GM19351 (cell line): Measurements from ENCODE around the gene PDE6A.

Experiments
- ATAC-seq: cut with Tn5 transposase; IDR thresholded peaks from one replicate; pipeline ENCODE4 v1.9.1; 2021; ENCODE audit warnings: mild to moderate bottlenecking, moderate library complexity; ENCODE audit not compliant: unreplicated experiment

PDE6A gene

DNA sequence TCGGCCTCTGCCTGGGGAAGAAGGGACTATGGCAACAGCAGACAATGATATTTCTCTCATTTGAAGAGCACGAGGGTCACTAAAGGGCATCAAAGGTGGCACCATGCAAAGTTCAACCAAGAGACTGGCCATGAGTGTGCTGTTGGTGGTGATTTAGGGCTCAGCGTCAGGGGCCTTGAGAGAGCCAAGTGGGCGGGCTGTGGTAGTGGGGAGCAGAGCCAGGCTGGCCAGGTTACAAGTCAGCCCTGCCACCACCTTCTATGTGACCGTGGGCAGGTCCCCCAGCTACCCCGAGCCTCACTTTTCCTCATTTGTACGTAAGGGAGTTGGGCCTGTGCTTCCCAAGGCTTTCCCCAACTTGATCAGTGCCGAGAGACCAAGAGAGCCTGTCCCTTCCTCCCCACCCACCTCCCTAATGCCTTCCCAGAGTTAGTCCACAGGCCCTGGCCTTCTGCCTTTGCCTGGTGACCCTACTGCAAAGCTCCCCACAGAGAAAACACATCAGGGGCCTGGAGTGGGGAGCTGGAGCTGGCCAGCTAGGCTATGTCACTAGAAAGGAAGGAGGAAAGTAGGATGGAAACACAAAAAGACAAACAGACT lies 104.3 kb downstream of the PDE6A start:
- no peak for ATAC-seq

DNA sequence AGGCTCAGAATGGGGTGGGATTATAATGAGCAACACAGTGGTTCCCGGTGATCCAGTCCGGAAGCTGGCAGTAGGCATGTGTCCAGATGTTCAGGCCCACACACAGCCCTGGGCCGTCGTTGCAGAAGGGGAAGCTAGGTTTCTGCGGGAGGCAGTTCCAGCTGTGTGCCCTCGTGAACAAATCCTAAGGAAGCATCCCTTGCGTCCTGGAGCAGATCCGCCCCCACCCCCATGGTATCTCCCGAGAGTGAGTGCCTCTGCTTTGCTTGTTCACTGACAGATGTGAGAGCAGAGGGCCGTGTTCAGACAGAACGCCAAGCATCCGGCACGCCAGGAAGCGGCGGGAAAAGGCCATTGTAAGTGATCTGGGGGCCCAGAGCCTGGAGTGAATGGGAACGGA lies 104.8 kb downstream of the PDE6A start:
- no peak for ATAC-seq

DNA sequence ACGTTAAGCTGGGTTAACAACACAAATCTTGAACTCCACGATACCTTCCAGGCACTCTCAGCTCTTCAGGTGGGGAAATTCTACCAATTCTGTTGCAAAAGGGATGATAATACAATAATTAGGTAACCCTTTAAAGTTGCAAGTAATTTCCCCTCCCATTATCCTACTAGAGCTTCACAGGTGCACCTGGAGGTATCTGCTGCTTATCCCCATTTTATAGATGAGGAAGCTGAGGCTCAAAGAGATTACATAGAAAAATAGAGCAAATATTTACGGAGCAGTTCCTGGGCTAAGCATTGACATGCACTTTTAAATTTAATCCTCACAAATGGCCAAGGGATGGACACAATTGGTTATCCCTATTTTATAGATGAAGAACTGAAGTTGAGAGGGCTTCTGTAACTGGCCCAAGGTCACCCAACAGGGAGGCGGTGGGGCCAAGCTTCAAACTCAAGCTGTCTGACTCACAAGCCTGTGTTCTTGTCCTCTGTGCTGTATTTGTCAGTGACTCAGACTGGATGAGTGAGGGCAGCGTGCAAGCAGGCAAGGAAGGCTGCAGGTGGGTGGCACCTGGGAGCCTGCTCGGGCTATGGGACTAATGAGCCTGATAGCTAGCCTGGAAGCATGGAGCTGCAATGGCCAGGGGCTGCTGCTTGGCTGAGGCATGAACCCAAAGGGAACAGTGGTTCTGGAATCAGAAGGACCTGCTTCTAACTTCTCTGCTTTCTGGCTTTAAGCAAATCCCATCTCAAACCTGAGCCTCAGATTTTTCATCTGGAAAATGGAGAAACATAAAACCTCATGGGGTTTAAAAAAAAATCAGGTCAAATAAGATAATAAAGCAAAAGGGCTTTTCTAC lies 105.5 kb downstream of the PDE6A start:
- no peak for ATAC-seq

DNA sequence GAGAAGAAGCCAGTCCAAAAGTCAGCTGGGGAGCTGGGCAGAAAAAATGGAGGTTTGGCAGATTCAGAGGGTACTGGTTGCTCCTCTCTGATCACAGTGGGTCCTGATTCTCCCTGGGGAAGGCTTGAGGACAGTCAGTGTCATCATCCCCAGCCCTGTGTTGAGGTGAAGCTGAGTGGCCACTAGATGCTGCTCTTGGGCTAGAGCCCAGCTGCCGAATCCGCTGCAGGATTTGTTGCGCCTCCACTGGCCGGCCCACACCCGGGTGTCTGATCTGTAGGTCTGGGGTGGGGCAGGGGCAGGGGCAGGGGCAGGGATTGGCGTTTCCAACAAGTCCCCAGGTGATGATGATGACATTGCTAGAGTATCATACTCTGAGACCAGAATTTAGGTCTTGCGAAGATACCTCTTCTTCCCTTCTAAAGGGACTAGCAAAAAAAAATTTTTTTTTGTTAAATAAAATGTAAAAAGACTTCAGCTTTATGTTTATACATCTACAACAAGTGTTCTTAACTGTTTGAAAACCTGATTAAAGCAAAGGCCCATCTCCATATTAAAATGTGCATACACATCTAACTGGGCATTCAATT lies 106.8 kb downstream of the PDE6A start:
- no peak for ATAC-seq

DNA sequence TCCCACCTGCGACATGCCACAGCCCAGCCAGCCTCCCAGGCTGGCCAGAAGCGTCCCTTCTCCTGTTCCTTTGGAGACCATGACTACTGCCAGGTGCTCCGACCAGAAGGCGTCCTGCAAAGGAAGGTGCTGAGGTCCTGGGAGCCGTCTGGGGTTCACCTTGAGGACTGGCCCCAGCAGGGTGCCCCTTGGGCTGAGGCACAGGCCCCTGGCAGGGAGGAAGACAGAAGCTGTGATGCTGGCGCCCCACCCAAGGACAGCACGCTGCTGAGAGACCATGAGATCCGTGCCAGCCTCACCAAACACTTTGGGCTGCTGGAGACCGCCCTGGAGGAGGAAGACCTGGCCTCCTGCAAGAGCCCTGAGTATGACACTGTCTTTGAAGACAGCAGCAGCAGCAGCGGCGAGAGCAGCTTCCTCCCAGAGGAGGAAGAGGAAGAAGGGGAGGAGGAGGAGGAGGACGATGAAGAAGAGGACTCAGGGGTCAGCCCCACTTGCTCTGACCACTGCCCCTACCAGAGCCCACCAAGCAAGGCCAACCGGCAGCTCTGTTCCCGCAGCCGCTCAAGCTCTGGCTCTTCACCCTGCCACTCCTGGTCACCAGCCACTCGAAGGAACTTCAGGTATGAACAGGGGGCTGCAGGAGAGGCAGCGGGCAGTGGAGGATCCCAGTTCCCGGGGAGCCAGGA lies 108.0 kb downstream of the PDE6A start:
- no peak for ATAC-seq

DNA sequence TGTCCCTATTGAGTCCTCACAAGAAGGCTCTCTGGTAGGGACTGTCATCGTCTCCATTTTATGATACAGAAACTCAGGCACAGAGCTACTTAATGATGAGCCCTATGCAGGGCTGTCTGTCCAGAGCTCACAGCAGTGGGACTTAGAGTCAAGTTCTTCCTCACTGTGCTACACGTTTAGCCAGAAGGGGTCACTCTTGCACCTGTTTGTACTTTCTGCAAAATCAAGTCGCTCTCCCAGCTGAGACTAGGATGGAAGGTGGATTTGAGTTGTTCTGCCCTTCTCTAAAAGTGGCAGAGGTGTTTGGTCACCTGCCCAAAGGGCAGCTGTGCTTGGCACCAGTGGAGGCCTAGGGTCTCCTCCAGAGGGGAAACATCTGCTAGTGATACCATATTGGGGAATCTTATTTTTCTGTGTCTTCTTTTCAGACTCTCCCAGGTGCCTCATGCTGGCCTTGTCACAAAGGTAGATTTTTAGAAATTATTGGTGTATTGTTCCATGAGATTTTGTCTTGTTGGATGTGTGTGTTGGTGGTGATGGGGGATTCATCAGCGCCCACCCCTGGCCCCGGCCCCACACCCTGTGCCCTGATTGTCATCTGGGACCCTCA lies 110.2 kb downstream of the PDE6A start:
- no peak for ATAC-seq

DNA sequence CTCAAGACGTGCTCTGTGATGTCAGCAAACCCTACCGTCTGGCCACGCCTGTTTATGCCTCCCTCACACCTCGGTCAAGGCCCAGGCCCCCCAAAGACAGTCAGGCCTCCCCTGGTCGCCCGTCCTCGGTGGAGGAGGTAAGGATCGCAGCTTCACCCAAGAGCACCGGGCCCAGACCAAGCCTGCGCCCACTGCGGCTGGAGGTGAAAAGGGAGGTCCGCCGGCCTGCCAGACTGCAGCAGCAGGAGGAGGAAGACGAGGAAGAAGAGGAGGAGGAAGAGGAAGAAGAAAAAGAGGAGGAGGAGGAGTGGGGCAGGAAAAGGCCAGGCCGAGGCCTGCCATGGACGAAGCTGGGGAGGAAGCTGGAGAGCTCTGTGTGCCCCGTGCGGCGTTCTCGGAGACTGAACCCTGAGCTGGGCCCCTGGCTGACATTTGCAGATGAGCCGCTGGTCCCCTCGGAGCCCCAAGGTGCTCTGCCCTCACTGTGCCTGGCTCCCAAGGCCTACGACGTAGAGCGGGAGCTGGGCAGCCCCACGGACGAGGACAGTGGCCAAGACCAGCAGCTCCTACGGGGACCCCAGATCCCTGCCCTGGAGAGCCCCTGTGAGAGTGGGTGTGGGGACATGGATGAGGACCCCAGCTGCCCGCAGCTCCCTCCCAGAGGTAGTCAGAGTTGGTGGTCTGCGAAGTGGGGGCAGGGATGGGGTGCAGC lies 111.3 kb downstream of the PDE6A start:
- no peak for ATAC-seq

DNA sequence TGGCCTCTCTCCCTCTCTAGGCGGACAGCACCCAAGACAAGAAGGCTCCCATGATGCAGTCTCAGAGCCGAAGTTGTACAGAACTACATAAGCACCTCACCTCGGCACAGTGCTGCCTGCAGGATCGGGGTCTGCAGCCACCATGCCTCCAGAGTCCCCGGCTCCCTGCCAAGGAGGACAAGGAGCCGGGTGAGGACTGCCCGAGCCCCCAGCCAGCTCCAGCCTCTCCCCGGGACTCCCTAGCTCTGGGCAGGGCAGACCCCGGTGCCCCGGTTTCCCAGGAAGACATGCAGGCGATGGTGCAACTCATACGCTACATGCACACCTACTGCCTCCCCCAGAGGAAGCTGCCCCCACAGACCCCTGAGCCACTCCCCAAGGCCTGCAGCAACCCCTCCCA lies 112.0 kb downstream of the PDE6A start:
- no peak for ATAC-seq

DNA sequence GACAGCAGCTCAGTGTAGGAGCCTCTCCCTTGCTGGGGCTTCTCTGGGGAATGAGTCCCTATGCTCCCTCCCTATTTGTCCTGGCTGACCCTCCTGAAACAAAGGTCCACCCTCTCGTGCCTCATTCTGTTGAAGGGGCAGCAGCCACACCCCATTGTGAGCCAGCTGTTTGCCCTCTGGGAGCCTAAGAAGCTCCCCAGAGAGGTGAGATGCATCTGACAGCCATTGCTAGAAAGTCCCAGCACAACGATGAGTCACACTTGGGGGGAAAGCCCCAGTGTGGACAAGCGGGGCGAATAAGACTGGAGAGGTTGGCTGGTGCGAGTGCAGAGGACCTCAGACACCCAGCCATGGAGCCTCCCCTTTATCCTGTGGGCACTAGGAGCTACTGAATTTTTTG lies 113.1 kb downstream of the PDE6A start:
- ATAC-seq = peak; percentile 88

DNA sequence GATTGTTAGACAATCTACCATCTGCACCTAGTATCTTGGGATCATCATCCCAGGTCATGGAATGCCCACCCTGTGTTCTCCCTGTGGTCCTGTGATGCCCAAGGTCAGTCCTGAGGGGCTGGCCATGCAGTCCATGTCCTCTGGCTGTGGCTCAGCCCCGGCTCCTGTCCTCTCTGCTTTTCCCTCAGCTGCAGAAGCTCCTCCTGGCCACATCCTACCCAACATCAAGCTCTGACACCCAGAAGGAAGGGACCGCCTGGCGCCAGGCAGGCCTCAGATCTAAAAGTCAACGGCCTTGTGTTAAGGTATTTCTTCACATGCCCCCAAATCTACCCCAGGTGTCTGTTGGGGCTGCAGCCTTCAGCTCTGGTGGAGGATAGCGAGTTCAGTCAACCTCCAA lies 114.0 kb downstream of the PDE6A start:
- no peak for ATAC-seq

DNA sequence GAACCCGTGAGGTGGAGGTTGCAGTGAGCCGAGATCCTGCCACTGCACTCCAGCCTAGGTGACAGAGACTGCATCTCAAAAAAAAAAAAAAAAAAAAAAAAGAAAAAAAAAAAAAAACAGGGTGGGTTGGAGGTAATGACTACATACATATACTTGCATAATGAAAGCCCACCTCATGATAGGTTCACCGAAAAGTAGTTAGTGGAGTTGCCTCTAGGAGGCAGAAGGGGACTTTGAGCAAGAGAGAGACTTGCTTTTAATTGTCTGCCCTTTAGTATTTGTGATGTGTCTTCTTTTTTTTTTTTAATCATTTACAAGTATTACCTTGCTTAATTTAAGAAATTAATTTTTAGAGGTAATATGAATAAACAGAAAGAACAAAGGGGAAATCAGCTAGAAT lies 114.6 kb downstream of the PDE6A start:
- ATAC-seq = no peak

DNA sequence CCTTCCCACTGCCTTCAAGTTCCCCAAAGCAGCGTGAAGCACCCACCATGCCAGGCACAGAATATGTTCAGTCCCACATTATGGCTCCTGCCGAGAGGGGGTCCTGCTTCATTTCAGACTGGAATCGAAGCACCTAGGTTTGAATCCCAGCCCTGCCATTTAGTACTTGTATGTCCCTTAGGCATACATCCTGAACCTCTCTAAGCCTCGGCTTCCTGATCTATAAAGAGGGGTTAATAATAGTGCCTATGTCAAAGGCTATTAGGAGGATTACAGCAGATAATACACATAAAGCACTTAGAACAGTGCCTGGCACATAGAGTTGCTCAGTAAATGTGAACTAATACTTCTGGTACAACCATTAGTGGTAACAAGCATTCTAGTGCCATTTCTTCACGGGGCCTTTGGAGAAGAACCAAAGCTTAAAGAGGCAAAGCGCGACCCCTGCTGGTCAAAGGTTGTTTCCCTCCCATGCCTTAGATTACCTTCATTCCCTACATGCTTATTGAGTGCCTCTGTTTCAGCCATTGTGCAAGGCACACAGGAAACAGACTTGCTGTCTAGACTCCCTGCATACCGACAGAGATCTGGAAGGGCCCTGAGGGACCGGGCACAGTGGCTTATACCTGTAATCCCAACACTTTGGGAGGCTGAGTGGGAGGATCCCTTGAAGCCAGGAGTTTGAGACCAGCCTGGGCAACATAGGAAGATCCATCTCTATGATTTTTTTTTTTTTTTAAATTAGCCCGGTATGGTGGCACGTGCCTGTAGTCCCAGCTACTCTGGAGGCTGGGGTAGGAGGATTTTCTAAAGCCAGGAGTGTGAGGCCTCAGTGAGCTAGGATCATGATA lies 116.2 kb downstream of the PDE6A start:
- peak; percentile 66 for ATAC-seq

DNA sequence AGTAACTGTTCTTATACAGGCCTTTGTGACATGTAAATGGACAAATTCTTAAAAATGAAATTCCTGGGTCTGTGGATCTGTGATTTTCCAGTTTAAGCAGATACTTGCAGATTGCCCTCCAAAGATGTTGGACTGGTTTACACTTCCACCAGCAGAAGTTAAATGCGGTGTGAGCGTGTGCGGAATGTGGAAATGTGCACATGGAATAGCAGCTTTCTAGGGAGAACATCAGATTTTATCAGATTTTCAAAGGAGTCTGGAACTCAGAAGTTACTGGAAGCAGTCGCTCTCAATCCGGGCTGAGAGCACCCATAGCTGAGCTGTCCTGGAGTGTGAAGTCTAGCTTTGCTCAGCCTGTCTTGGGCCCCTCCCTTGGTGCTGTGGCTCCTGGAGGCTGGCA lies 117.0 kb downstream of the PDE6A start:
- ATAC-seq = no peak

DNA sequence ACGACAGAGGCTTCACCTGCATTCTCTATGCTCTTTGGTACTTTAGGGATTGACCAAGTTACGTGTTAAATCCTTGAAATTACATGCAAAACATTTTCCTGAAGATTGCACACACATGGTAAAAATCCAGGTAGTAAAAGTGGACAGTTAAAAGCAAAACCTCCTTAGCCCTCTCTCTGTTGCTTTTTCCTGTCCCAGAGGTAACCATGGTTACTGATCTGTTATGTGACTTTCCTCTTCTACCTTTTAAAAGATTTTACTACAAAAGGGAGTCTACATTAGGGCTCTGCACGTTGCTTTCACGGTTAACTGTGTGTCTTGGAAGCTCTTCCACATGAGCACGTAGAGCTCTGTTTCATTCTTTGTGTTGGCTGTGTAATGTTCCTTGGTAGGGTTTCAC lies 117.5 kb downstream of the PDE6A start:
- ATAC-seq = no peak

DNA sequence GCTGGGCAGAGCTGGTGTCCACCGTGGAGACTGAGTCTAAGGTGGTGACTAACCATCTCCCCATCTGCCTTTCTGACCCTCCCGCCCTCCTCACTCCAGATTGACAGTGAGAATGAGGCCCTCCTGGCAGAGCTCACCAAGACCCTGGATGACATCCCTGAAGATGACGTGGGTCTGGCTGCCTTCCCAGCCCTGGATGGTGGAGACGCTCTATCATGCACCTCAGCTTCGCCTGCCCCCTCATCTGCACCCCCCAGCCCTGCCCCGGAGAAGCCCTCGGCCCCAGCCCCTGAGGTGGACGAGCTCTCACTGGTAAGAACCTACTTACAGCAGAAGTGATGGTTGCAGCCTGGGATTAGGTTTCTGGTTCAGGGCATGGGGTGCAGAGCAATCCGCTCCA lies 118.0 kb downstream of the PDE6A start:
- no peak for ATAC-seq

DNA sequence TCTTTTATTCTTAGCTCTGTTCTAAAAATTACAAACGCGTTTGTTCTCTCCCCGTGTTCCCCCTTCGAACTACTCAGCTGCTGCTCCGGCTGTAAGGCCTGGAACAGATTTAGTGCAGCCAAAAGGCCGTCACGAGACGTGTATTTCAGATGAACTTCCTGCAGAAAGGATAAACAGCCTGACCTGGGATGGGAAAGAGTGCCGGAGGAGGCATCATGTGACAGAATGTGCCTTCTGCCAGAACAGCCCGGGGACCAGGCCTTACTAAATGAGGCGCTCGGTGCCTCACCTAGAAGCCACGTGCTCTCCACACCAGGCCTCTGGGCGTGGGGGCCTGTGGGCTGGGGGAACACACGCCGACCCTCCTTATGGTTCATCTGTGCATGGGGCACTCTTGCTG lies 119.7 kb downstream of the PDE6A start:
- ATAC-seq = no peak

DNA sequence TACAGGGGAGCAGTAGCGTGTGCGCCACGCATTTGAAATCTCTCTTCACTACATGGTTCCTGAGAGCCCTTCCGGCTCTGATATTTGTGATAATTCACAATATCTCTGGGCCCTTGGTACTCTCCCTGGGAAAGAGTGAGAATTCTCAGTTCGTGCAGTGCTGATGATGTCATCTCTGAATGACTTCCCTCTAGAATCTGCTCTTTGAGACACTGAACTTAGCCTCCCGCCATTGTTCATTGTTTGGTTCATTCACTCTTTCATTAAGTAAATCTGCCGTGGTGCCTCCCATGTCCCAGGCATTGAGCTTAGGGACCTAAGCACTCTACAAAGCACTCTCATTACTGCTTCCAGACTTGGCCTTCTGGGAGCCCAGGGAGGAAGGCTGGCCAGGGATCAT lies 120.5 kb downstream of the PDE6A start:
- ATAC-seq = no peak

DNA sequence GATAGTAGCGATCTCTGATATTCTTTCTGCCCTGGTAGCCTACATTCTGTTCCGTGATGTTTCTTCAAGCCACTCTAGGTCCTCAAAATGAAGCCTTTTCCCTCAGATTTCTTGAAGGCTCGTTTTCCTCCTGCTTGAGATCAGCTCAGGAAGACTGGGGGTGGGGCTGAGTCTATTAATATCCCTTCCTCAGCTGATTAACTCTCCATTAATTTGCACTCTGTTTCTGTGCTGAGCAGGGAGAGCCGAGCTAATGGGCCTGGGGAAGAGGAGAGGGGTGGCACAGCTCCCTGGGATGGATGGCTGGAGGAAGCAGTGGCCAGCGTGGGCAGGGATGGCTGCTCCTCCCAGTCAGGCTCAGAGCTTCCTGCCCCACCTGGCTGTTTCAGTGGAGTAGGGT lies 121.2 kb downstream of the PDE6A start:
- no peak for ATAC-seq

DNA sequence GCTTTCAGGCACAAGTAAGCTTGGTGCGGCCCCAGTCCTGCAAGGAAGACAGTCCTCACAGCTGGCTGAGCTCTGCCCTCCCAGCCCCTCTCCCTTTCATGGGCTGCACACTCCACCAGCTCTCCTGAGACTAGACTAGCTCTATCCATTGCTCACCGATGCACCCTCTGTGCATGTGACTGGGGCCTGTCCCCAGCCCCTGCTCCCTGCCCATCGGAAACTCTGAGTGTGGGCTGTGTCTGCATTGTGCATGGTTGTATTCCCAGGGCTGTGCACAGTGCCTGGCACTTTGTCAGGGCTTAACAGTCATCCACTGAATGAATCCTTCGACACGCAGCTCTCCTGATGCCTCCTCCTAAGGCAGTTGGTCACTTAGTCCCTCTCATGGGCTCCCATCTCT lies 122.3 kb downstream of the PDE6A start:
- no peak for ATAC-seq
